ENCODE measurements around the gene ZNF367. TPM values are rescaled to one million over a fixed set of nuclear protein-coding genes. Genes with fewer than 3 reads are reported as not detected.

The ZNF367 gene
- total and polyA plus RNA-seq, 2 experiments from 2014 or later = 0.98 to 3.6 TPM

GRCh38 chr9:96430377-96430776 lies 12.2 kb upstream of the ZNF367 start:
- Histone ChIP-seq H3K4me1 (ENCODE audit: insufficient read depth) (no peaks in the 10 kb centered on the region), H3K9me2 (replicated peaks; ENCODE audit: insufficient read depth) (no peaks in the 10 kb centered on the region), H3K27ac (no peak overlapping the region), H2AFZ (no peak overlapping the region), H3K27me3 (no peaks in the 10 kb centered on the region), H4K20me1 (ENCODE audit: insufficient read depth, poor library complexity, severe bottlenecking) (no peaks in the 10 kb centered on the region), H3K79me2 (no peaks in the 10 kb centered on the region), H3K4me2 (no peak overlapping the region), H3K4me3 (no peak overlapping the region), H3K9me3 (ENCODE audit: low read depth) (no peaks in the 10 kb centered on the region), H3K36me3 (replicated peaks; ENCODE audit: insufficient read depth, low read depth) (no peaks in the 10 kb centered on the region)
- WGBS (ENCODE audit: low lambda C conversion rate, missing lambda C conversion rate) = 88% methylated on average over 2 of the region's 2 CpGs
- TF ChIP-seq CTCF (IDR thresholded peaks at IDR 0.05; ENCODE audit: poor library complexity) (no peak), EZH2phosphoT487 (IDR thresholded peaks at IDR 0.05; ENCODE audit: low read depth, severe bottlenecking, unreplicated experiment) (no peak), EZH2 (IDR thresholded peaks at IDR 0.05; ENCODE audit: borderline replicate concordance) (no peak)
- no peak for DNase-seq (ENCODE audit: low spot score)

GRCh38 chr9:96429732-96430131 lies 11.6 kb upstream of the ZNF367 start:
- no peaks in the 10 kb centered on the region for H3K9me3 ChIP-seq (ENCODE audit: low read depth)
- H3K4me2 ChIP-seq = no peak overlapping the region
- no peak for DNase-seq (ENCODE audit: low spot score)
- no peak overlapping the region for H3K4me3 ChIP-seq
- H3K79me2 ChIP-seq = no peaks in the 10 kb centered on the region
- H3K27ac ChIP-seq = no peak overlapping the region
- TF ChIP-seq EZH2phosphoT487 (IDR thresholded peaks at IDR 0.05; ENCODE audit: low read depth, severe bottlenecking, unreplicated experiment) = no peak
- no peak for TF ChIP-seq CTCF (IDR thresholded peaks at IDR 0.05; ENCODE audit: poor library complexity)
- H4K20me1 ChIP-seq (ENCODE audit: insufficient read depth, poor library complexity, severe bottlenecking) = no peaks in the 10 kb centered on the region
- no peak overlapping the region for H2AFZ ChIP-seq
- no peaks in the 10 kb centered on the region for H3K27me3 ChIP-seq
- no peaks in the 10 kb centered on the region for H3K4me1 ChIP-seq (ENCODE audit: insufficient read depth)
- H3K36me3 ChIP-seq (replicated peaks; ENCODE audit: insufficient read depth, low read depth) = no peaks in the 10 kb centered on the region
- no peaks in the 10 kb centered on the region for H3K9me2 ChIP-seq (replicated peaks; ENCODE audit: insufficient read depth)

- Histone ChIP-seq H3K9me2 (replicated peaks; ENCODE audit: insufficient read depth) (no peaks in the 10 kb centered on the region), H3K4me3 (no peak overlapping the region), H3K4me2 (no peak overlapping the region), H3K27ac (no peak overlapping the region), H3K79me2 (no peaks in the 10 kb centered on the region), H3K4me1 (ENCODE audit: insufficient read depth) (peaks cover 7% of the 10 kb centered on the region), H3K36me3 (replicated peaks; ENCODE audit: insufficient read depth, low read depth) (no peaks in the 10 kb centered on the region), H3K9me3 (ENCODE audit: low read depth) (no peaks in the 10 kb centered on the region), H3K27me3 (no peaks in the 10 kb centered on the region), H4K20me1 (ENCODE audit: insufficient read depth, poor library complexity, severe bottlenecking) (no peaks in the 10 kb centered on the region), H2AFZ (no peak overlapping the region)
- TF ChIP-seq EZH2phosphoT487 (IDR thresholded peaks at IDR 0.05; ENCODE audit: low read depth, severe bottlenecking, unreplicated experiment) (no peak), EZH2 (IDR thresholded peaks at IDR 0.05; ENCODE audit: borderline replicate concordance) (no peak), CTCF (IDR thresholded peaks at IDR 0.05; ENCODE audit: poor library complexity) (no peak)
- no peak for DNase-seq (ENCODE audit: low spot score)
- WGBS (ENCODE audit: low lambda C conversion rate, missing lambda C conversion rate) = 85% methylated on average over 4 of the region's 4 CpGs
Observed at GRCh38 chr9:96425500-96426169, 7.5 kb upstream of the ZNF367 start.

GRCh38 chr9:96423985-96424336 lies 5.8 kb upstream of the ZNF367 start:
- WGBS (ENCODE audit: low lambda C conversion rate, missing lambda C conversion rate) = 82% methylated on average over 6 of the region's 6 CpGs
- H3K27me3 ChIP-seq = no peaks in the 10 kb centered on the region
- no peaks in the 10 kb centered on the region for H3K79me2 ChIP-seq
- H2AFZ ChIP-seq = no peak overlapping the region
- H4K20me1 ChIP-seq (ENCODE audit: insufficient read depth, poor library complexity, severe bottlenecking) = no peaks in the 10 kb centered on the region
- H3K9me3 ChIP-seq (ENCODE audit: low read depth) = no peaks in the 10 kb centered on the region
- no peak overlapping the region for H3K4me2 ChIP-seq
- H3K36me3 ChIP-seq (replicated peaks; ENCODE audit: insufficient read depth, low read depth) = no peaks in the 10 kb centered on the region
- no peak overlapping the region for H3K27ac ChIP-seq
- peaks cover 13% of the 10 kb centered on the region for H3K4me1 ChIP-seq (ENCODE audit: insufficient read depth)
- H3K9me2 ChIP-seq (replicated peaks; ENCODE audit: insufficient read depth) = no peaks in the 10 kb centered on the region
- DNase-seq (ENCODE audit: low spot score) = no peak
- TF ChIP-seq EZH2phosphoT487 (IDR thresholded peaks at IDR 0.05; ENCODE audit: low read depth, severe bottlenecking, unreplicated experiment) = no peak
- TF ChIP-seq CTCF (IDR thresholded peaks at IDR 0.05; ENCODE audit: poor library complexity) = no peak
- no peak for TF ChIP-seq EZH2 (IDR thresholded peaks at IDR 0.05; ENCODE audit: borderline replicate concordance)
- H3K4me3 ChIP-seq = no peak overlapping the region

Data from hepatocyte (in vitro differentiated cells).